HuH-7.5 (cell line): ENCODE data around the gene DUS4L.
A peak's percentile ranks its signal among the peaks of the same experiment; 100 is the strongest.
"Not testable (repeated sequence)": the region's sequence is repeated elsewhere in the genome, so short reads cannot be mapped to it uniquely, and the experiment has no call there.

ENCODE experiments used
- DNase-seq: peaks from one replicate; pipeline ENCODE4 v3.0.0; 2011; ENCODE audit warnings: low spot score

DUS4L gene

GRCh38 chr7:107563775-107564552 is at the start of gene DUS4L, which contains the start of gene COG5:
Gene DUS4L, plus strand, starts transcription at chr7:107563971. Its CDS starts 3,100 bp downstream, at chr7:107567071.
Gene COG5, minus strand, starts transcription at chr7:107563920. Its CDS starts 24 bp downstream, at chr7:107563896.
- DNase-seq: peak; percentile 65

DNA sequence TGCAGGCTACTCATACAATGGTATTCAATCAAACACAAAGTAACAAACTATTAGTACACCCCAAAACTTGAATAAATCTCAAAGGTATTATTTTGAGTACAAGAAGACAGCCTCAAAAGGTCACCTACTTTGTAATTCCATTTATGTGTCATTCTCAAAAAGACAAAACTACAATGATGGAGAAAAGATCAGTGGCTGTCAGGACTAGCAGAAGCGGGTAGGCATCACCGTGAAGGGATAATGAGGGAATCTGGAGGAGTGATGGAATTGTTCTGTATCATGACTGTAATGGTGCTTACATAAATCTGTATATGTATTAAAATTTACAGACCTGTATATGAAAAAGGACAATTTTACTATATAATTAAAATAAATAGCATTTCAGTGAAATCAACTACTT is 37.1 kb upstream of the DUS4L start:
- no peak for DNase-seq

DNA sequence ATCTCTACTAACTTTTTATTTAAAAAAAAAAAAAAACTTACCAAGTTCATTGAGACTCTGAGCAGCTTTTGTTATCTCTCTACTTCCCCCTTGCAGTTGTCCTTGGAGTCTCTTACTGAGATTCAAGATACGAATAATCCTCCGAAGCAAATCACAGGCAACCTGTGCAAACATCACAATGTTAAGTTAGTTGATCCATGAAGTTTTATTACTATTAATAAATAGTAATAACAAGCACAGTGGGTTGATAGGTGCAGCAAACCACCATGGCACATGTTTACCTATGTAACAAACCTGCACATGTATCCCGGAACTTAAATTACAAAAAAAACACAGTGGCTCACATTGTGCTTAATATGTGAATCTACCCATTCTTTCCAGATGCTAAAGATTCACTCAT is 36.6 kb upstream of the DUS4L start:
- DNase-seq: no peak

- no peak for DNase-seq
These were observed 35.3 kb upstream of the DUS4L start for GRCh38 chr7:107528461-107528860.

DNA sequence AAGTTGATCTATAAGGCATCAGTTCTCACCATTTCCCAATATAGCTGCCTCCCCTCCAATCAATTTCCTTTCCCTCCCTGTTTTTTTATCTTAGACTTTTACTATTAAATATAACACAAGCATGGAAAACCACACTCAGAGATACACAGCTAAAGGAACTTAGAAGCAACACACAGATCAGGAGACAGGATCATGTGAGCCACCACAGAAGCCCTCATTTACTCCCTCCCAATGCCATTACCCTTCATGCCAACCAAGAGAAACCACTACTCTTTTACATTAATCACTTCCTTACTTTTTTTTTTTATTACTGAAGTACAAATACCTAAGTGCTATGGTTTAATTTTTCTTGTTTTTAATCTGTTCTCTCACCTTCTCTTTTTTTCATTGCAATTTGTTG is 33.0 kb upstream of the DUS4L start:
- DNase-seq: no peak

GRCh38 chr7:107534139-107534538 is 29.6 kb upstream of the DUS4L start:
- DNase-seq: no peak

DNA sequence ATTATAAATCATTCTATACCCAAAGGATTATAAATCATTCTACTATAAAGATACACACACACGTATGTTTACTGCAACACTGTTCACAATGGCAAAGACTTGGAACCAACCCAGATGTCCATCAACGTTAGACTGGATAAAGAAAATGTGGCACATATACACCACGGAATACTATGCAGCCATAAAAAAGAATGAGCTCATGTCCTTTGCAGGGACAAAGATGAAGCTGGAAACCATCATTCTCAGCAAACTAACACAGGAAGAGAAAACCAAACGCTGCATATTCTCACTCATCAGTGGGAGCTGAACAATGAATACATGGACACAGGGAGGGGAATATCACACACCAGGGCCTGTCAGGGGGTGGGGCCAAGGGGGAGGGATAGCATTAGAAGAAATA is 26.5 kb upstream of the DUS4L start:
- not testable (repeated sequence) for DNase-seq

GRCh38 chr7:107538001-107538400 is 25.8 kb upstream of the DUS4L start:
- DNase-seq: no peak

- no peak for DNase-seq
These were observed 20.3 kb upstream of the DUS4L start for GRCh38 chr7:107543338-107543993.

GRCh38 chr7:107544848-107545591 is 18.8 kb upstream of the DUS4L start:
- no peak for DNase-seq

DNA sequence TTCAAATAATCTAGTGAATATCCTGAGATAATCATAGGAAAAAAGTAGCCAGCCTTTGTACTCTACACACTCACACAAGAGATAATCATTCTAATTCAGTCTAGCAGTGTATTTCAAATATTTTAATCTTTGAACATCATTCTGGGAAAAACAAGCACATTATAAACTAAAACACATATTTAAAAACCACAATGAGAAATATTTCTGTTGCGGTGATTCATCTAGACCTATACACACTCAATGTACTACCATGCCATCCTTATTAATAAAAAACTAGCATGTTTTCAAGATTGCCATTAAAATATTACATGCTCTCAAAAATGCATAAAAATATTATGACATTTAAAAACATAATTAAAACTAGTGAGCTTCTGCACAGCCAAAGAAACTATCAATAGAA is 11.8 kb upstream of the DUS4L start:
- no peak for DNase-seq

- DNase-seq: no peak
These were observed 7.9 kb upstream of the DUS4L start for GRCh38 chr7:107555893-107556292.

GRCh38 chr7:107559864-107560263 is 3.9 kb upstream of the DUS4L start:
- DNase-seq: no peak

DNA sequence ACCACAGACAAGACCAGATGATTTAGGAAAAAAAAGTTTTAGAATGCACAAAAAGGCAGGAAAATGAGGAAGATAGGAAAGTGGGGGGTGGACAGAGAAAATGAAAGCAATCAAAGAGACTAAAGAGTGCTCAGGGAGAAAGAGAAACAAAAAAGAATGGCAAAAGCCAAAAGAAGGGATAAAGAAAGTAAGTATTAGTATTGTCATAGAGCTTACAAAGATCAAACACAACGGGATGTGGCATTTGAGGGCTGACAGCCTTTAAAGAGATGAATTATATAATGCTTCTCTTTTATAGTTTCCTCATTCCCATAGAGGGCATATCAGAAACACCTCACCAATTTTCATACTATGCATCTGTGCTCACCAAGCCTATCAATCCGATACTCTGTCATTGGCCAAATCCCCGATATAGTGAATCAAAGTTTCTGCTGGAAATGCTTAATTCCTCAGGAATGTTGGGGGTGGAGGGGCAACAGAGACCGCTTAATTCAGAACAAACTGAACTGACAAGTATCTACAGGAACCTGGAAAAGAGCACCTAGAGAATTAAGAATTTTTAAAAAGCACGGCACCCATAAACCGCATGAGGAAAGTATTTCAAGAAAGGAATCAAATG is 2.8 kb upstream of the DUS4L start:
- DNase-seq: no peak

DNA sequence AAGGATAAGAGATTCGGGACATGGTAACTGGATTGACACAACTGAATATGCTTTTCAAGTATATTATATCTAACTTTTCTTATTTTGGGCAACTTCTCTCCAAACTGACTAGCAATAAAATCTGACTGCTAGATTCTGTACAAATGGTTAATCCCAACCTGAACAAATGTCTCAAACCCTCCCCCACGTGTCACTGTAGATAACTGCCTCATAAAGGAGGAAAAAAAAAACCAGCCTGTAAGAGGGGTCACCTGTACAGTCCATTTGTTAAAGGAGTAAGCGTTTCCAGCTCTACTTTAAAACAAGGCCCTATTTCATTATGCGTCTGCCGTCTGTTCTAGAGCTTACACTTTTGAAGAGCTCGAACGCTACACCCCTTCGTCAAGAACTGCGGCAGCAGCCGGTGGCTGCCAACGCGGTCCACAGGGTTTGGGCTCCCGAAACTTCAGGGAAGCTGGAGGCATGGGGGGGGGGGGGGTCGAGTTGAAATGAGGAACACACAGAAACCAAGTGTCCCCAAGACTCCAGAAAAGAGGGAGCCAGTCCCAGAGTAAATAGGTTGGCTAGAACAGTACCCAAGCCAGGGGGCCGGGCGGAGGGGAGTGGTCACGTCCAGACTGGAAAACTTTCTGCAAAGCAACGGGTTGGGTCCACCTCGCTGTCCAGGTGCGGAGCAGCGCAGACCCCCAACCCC is 543 bp upstream of the DUS4L start:
- DNase-seq: peak; percentile 46

- no peak for DNase-seq
These were observed 955 bp downstream of the DUS4L start for GRCh38 chr7:107564553-107565298.

GRCh38 chr7:107570298-107570697 is 6.5 kb downstream of the DUS4L start:
- DNase-seq: no peak

DNA sequence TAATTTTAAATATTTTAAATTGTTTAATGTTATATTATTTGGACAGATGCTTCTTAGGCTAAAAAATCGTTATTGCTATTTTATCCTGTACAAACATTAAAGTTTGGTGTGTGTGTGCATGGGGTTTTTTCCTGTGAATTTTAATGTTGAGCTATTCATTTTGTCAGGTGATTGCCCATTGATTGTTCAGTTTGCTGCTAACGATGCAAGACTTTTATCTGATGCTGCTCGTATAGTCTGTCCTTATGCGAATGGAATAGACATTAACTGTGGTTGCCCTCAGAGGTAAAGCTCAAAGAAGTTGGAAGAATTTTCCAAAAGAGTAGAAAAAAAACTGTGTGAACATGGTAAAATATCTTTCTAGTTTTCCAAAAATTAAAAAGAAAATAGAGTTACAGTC is 9.8 kb downstream of the DUS4L start:
- no peak for DNase-seq

- peak; percentile 35 for DNase-seq
These were observed 15.7 kb downstream of the DUS4L start for GRCh38 chr7:107579554-107579884.

GRCh38 chr7:107579885-107580715 is 16.3 kb downstream of the DUS4L start, which contains the start of gene BCAP29:
Gene BCAP29, plus strand, starts transcription at chr7:107580246. Its CDS starts 527 bp downstream, at chr7:107580773.
- DNase-seq: peak; percentile 72
